GM18873 (cell line): Measurements from ENCODE around the gene TYR.
"Not testable (repeated sequence)": the region's sequence is repeated elsewhere in the genome, so short reads cannot be mapped to it uniquely, and the experiment has no call there.

Experiments
- ATAC-seq: cut with Tn5 transposase; IDR thresholded peaks from one replicate; pipeline ENCODE4 v1.9.1; 2021; ENCODE audit warnings: mild to moderate bottlenecking, moderate library complexity, moderate number of reproducible peaks; ENCODE audit not compliant: unreplicated experiment, low FRiP score

TYR gene

DNA sequence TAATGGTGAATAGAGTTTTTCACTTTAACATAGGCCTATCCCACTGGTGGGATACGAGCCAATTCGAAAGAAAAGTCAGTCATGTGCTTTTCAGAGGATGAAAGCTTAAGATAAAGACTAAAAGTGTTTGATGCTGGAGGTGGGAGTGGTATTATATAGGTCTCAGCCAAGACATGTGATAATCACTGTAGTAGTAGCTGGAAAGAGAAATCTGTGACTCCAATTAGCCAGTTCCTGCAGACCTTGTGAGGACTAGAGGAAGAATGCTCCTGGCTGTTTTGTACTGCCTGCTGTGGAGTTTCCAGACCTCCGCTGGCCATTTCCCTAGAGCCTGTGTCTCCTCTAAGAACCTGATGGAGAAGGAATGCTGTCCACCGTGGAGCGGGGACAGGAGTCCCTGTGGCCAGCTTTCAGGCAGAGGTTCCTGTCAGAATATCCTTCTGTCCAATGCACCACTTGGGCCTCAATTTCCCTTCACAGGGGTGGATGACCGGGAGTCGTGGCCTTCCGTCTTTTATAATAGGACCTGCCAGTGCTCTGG lies at the start of gene TYR:
Gene TYR (plus strand): TSS at position 185 of the 541 bp plus-strand sequence. CDS start 79 bp downstream, at position 264.
- no peak for ATAC-seq

DNA sequence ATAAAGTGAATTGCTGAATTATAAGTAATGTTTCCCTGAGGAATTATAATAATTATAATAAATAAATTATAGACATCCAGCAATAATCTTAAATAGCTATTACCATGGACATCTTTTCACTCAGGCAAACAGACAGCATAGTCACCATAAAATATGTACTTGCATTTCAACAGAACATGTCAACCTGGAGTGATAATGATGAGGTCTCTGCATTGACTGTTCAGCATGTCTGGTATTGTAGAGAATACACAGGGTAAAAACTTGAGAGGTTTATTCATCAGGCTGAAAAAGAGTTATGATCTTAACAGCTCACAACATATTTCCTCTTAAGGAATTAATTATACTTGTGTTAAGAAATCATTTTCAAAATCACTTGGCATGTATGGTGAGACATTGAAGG lies 41.1 kb upstream of the TYR start:
- ATAC-seq = no peak

DNA sequence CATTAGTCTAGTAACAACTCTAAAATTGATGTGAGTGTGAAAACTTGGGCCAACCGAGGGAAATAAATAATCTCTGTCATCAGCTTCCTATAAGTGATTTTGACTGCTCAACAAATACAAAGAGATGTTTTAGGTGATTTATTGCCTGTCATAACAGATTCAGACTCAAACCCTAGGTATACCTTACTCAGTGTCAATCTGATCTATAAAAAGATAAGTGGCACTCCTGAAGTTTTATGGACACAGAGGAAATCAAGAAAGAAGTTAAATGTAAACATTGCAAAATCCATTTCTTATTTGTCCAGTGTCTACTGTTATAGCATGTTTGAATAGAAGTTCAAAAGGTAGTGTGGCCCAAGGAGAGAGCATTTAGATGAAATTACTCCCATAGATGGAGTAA lies 30.4 kb upstream of the TYR start:
- no peak for ATAC-seq

DNA sequence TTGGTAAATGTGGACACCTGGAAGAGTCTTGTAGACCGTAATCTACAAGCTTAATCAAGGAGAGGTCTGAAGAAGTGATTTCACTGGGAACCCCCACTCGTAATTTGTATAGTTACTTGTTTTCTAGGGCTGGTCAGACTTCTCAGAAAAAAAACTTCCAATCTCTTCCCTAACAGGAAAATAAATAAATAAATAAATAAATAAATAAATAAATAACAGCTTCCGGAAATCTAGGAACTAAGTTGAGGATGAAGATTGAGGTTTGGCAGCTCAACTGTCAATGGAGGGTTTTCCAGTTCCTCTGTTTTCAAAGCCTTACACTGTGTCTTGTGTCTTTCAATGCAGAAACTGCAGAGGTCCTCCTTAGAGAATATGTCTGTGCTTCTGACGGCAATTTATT lies 17.7 kb upstream of the TYR start:
- no peak for ATAC-seq

- ATAC-seq = no peak
Measured at GRCh38 chr11:89161949-89162348, 15.7 kb upstream of the TYR start.

GRCh38 chr11:89163686-89164085 lies 14.0 kb upstream of the TYR start:
- no peak for ATAC-seq

DNA sequence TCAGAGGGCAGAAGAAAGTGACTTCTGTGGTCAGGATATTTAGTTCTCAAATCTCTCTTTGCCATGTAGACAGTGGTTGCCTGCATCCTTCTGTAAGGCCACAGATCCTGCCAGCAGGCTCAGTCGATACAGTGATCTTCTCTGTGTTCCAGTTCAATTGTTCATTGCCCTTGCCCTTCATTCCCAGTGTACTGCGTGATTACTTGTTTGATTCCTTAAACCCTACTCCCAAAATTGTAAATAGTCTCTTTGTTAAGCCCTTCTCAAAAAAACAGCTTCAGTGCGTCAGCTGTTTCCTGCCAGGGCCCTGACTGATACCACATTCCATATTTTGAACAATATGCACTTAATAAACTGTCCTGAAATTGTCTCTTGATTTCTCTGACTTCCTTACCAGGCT lies 9.3 kb upstream of the TYR start:
- no peak for ATAC-seq

DNA sequence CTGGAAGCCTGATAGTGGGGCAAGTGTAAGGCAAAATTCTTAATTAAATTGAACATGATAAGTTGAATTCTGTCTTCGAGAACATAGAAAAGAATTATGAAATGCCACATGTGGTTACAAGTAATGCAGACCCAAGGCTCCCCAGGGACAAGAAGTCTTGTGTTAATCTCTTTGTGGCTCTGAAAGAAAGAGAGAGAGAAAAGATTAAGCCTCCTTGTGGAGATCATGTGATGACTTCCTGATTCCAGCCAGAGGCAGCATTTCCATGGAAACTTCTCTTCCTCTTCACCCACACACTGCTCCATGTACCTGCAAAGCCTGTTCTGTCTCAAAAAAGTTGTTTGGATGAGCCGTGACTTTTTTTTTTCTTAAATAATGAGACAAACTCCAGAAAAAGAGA lies 1.9 kb upstream of the TYR start:
- no peak for ATAC-seq

DNA sequence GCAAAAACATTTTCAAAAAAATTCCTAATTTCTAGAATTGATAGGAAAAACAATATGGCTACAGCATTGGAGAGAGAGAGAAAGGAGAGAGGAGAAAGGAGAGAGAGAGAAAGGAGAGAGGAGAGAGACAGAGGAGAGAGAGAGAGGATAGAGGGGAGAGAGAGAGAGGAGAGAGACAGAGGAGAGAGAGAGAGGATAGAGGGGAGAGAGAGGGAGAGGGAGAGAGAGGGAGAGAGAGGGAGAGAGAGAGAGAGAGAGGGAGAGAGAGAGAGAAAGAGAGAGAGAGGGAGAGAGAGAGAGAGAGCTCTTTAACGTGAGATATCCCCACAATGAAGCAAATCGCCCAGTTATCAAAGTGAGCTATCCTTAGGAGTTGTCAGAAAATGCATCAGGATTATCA lies 737 bp upstream of the TYR start:
- no peak for ATAC-seq

GRCh38 chr11:89181111-89181510 lies 3.4 kb downstream of the TYR start:
- ATAC-seq = no peak

DNA sequence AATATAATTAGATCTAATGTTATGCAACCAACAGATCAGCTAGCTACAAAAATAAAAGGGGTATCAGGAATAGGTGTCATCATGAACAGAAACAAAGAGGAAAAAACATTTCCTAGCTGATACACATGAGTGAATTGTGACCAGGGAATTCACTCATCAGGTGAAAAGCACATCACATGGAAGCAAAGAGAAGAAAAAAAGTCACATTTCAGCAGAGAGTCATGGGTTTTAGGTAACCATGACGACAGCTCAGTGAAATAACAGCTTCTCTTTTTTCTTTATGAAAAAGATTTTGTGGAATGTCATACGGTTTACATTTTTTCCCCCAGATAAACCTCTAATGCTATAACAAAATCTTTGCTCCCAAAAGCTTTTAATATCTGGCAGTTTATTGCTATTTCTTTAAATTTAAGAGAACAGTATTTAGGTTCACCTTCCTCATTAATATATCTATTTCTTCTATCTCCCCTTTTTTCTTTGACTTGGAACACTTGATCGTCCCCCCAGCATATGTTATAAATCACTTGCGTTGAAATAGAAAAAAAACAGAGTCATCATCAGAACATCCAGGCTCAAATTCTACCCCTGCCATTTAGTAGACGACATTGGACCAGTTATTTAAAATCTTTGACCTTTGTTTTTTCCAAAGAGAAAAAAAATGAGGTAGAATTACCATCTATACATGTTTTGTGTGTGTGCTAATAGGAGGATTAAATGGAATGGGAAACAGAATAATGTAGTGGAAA lies 5.3 kb downstream of the TYR start:
- ATAC-seq = no peak

- ATAC-seq = no peak
Measured at GRCh38 chr11:89184021-89184420, 6.3 kb downstream of the TYR start.

DNA sequence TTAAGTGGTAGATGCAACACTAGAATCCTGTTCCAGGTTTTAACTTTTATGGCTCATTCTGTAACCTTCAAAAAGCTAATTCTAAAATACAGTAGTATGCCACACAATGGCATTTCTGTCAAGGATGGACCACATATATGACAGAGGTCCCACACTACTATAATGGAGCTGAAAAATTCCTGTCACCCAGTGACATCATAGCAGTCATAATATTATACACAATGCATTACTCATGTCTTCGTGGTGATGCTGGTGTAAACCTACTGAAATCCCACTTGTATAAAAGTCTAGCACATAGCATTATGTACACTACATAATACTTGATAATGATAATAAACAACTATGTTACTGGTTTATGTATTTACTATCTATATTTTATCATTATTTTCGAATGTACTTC lies 12.1 kb downstream of the TYR start:
- ATAC-seq = no peak

- no peak for ATAC-seq
Measured at GRCh38 chr11:89201138-89201537, 23.5 kb downstream of the TYR start.

- ATAC-seq = no peak
Measured at GRCh38 chr11:89203814-89204213, 26.1 kb downstream of the TYR start.

GRCh38 chr11:89205378-89205777 lies 27.7 kb downstream of the TYR start:
- no peak for ATAC-seq

GRCh38 chr11:89220684-89221339 lies 43.1 kb downstream of the TYR start:
- ATAC-seq = no peak

DNA sequence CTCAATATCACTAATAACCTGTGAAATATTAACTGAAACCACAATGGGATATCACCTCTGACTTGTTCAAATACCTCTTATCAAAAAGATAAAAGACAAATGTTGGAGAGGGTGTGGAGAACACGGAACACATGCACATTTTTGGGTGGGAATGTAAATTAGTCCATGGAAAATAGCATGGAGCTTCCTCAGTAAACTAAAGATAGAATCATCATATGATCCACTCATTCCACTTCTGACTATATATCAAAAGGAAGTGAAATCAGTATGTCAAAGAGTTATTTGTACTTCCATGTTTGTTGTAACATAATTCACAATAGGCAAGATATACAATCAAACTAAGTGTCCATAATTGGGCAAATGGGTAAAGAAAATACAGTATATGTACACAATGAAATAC lies 57.4 kb downstream of the TYR start:
- no peak for ATAC-seq

- ATAC-seq = no peak
Measured at GRCh38 chr11:89235976-89236375, 58.3 kb downstream of the TYR start.

GRCh38 chr11:89247007-89247406 lies 69.3 kb downstream of the TYR start:
- not testable (repeated sequence) for ATAC-seq

GRCh38 chr11:89249196-89249595 lies 71.5 kb downstream of the TYR start:
- ATAC-seq = no peak

GRCh38 chr11:89261483-89261882 lies 83.8 kb downstream of the TYR start:
- not testable (repeated sequence) for ATAC-seq
